GM12874 (cell line): ENCODE results near the gene KCNJ5.

Experiments used
- TF ChIP-seq, protein P1 (sequence below): IDR thresholded peaks from 2 replicates; pipeline ENCODE4 v1.5.1; 2011; ENCODE audit warnings: low read depth, mild to moderate bottlenecking, control low read depth, low read length, moderate library complexity; ENCODE audit not compliant: insufficient read depth

KCNJ5 gene

DNA sequence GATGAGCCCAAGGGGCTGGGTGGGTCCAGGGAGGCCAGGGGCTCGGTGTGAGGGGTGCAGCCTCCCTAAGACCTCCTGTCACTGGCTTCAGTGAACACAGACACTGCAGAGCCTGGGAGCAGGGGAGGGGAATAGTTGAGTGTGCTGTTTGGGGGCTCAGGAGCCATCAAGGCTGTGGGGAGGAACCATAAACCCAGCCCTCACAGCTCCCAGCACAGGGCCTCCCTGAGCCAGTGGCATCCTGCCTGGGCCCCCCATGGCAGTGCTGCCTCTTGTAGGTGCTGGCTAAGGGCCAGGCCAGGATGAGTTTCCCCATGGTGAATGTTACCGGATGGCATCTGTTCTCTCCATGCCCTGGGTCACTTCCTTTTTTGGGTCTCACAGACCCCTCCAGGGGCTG, 25.5 kb downstream of the KCNJ5 start:
- TF ChIP-seq, protein P1, sequence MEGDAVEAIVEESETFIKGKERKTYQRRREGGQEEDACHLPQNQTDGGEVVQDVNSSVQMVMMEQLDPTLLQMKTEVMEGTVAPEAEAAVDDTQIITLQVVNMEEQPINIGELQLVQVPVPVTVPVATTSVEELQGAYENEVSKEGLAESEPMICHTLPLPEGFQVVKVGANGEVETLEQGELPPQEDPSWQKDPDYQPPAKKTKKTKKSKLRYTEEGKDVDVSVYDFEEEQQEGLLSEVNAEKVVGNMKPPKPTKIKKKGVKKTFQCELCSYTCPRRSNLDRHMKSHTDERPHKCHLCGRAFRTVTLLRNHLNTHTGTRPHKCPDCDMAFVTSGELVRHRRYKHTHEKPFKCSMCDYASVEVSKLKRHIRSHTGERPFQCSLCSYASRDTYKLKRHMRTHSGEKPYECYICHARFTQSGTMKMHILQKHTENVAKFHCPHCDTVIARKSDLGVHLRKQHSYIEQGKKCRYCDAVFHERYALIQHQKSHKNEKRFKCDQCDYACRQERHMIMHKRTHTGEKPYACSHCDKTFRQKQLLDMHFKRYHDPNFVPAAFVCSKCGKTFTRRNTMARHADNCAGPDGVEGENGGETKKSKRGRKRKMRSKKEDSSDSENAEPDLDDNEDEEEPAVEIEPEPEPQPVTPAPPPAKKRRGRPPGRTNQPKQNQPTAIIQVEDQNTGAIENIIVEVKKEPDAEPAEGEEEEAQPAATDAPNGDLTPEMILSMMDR: no peak

DNA sequence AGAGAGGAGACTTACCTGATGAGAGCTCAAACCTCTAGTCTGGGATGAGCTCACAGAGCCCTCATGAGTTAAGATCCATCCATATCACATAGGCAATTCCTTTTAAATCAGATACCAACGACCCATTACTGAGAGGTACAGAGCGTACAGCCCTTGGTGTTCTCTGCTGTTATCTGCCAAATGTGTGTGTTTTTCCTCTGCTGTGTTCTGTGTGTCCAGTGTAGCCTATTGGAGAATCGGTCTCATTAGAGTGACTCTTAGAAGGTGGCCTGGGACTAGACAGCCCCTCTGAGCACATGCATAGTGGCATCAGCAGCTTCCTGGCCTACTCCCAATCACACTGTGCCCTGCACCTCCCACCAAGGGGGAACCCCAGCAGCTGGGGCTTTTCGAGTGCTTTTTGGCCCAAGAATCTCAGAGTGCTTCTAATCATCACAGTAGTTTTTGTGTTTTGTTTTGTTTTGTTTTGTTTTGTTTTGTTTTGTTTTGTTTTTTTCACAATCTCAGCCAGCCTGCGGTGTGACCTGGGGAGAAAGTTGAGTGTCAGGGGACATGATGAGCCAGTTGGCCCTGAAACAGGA, 26.1 kb downstream of the KCNJ5 start:
- TF ChIP-seq, protein P1: no peak

DNA sequence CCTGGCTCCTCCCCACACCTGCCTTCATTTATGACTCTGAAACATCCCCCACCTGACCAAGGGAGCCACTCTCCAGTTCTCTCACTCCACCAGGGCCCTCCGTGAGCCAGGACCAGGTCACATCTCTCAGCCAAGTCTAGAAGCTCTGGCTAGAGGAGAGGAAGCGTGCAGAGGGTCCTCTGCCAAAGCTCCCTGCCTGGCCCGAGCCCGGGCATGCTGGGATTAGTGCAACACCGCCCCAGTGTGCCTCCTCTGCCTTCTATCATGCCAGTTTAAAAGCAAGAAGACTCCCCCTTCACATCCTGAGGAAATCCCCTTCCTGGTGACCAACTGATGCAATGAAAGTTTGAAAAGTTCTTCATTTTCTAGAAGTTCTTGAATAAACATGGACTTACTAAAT, 28.1 kb downstream of the KCNJ5 start:
- TF ChIP-seq, protein P1: no peak

DNA sequence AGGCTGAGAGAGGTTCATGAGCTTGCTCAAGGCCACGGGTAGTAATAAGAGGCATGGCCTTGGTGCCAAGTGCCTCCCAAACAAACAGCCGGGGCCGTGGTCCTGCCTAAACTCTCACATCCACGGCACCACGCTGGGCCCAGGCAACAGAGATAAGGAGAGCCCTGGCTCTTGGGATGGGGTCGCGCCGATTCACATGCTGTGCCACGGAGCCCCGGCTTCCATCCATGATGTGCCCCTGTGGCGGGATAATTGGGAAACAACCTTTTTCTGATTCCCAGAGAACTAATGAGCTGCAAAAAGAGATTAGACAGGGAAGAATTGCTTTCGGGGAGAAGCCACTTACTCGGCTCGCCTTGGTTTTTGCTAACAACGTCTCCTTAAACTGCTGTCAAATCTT, 29.5 kb downstream of the KCNJ5 start:
- TF ChIP-seq, protein P1: no peak

DNA sequence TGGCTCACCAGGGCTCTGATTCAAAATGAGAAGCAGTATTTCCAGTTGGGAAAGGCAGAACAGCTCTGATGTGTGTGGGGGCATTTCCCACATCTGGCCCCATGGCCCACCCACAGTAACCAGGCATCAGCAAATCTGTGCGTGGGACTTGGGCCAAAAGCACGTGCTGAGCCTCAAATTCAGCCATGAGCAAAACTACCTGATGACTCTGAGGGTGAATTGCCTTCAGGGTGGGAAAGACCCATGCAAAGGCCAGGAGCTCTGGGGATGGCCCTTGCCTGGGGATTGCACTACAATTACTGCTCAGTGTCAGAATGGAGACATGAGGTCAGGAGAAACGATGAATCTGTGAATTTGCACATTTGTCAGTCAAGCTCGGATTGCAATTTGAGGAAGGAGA, 30.6 kb downstream of the KCNJ5 start:
- TF ChIP-seq, protein P1: no peak

DNA sequence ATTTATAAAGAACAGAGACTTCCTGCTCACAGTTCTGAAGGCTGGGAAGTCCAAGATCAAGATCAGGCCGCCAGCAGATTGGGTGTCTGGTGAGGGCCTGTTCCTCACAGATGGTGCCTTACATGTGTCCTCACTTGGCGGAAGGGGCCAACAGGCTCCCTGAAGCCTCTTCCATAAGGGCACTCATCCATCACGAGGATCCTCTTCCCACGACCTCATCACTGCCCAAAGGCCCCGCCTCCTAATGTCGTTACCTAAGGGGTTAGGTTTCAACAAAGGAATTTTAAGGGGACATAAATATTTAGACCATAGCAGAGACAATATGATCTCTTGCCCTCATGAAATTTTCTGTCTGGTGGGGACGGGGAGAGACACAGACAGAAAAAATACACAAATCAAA, 32.9 kb downstream of the KCNJ5 start:
- TF ChIP-seq, protein P1: no peak

DNA sequence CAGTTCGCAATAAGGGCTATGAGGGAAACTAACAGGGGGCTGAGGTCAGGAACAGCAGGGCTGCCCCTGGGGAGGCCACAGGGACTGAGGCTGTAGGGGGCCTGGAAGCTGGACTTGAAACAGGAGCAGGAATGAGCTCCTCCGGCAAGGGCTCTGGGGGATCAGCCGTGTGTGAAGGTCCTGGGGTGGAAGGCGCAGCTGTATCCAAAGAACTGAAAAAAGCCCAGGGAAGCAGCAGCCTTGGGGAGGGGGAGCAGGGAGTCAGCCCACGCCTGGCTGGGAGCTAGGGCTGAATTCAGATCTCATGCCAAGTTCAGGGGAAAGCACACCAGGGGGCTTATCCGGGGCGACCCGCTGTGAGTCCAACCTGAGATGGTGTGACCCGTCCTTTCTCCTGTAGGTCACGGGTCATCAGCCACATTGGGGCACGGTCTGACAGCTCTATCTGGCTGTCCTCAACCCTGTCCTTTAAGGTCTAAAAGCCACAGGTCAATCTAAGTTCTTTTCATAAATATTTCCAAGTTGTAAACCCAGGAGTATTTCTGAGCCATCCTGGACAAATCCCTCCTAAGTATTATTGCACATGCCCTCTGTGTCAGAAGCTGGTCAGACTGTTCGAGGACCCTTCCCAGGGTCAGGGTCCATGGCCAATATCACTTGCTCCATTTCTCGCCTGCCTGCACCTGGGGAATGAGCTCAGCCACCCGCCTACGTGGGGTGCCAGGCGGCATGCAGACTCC, 33.5 kb downstream of the KCNJ5 start:
- TF ChIP-seq, protein P1: no peak
